HG02943 (cell line): ENCODE data around the gene XPO4.

ENCODE experiments used
- ATAC-seq: cut with Tn5 transposase; IDR thresholded peaks from one replicate; pipeline ENCODE4 v1.9.1; 2021; ENCODE audit warnings: mild to moderate bottlenecking, low read depth, moderate library complexity; ENCODE audit not compliant: unreplicated experiment

The XPO4 gene

DNA sequence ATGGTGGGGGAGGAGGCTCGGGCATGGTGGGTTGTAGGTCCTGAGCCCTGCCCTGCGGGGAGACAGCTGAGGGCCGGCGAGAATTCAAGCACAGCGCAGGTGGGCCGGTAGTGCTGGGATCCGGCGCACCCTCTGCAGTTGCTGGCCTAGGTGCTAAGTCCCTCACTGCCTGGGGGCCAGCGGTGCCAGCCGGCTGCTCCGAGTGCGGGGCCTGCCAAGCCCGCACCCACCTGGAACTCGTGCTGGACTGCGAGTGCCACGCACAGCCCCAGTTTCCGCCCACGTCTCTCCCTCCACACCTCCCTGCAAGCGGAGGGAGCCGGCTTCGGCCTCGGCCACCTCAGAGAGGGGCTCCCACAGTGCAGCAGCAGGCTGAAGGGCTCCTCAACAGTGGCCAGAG is 162.5 kb downstream of the XPO4 start:
- ATAC-seq: no peak

DNA sequence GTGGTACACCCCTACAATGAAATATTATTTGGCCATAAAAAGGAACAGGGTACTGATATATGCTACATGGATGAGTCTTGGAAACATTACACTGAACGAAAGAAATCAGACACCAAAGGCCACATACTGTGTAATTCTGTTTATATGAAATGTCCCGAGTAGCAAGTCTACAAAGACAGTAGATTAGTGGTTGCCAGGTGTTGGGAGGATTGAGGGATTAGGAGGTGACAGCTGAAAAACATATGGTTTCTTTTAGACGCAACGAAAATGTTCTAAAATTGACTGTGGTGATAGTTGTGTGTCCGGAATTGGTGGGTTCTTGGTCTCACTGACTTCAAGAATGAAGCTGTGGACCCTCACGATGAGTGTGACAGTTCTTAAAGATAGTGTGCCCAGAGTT is 163.9 kb downstream of the XPO4 start:
- no peak for ATAC-seq

DNA sequence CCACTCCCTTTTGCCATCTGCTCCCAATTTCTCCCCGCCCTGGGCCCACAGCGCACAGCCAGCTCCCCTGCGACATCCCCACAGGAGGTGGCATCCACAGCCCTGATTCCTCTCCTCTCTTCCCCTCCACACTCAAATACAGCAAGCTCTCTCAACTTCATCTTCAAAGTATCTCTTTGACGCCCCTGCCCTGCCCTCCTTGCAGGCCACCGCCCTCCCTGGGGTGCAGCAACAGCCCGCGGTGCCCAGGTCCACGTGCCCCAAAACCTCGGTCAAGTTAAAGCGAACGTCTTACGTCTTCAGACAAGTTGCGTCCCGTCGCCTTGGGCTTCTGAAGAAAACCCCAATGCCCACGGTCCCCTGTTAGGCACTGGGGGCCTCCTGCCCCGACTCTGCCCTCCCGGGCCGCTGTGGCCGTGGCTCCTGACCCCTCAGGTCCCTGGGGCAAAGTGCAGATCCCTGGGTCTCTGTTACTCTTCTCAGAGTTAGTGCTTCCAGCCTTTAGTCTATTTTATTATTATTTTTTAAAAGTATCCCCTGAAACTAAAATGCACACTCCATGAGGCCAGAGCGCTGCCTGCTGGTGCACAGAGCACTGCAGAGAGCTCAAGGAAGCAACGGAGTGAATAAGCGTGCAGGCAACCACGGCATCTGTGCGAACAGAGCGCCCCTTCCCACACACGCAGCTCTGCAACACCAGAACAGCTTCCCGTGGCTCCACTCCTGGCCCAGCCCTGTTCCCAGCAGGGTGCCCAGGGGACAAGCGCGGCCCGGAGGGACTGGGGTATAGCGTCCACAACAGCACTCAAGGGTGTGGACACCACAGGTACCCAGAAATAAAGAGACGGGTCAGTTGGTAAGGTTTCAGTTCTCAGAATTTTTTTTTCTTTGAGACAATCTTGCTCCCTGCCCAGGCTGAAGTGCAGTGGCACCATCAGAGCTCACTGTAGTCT is 172.6 kb downstream of the XPO4 start:
- ATAC-seq: no peak

DNA sequence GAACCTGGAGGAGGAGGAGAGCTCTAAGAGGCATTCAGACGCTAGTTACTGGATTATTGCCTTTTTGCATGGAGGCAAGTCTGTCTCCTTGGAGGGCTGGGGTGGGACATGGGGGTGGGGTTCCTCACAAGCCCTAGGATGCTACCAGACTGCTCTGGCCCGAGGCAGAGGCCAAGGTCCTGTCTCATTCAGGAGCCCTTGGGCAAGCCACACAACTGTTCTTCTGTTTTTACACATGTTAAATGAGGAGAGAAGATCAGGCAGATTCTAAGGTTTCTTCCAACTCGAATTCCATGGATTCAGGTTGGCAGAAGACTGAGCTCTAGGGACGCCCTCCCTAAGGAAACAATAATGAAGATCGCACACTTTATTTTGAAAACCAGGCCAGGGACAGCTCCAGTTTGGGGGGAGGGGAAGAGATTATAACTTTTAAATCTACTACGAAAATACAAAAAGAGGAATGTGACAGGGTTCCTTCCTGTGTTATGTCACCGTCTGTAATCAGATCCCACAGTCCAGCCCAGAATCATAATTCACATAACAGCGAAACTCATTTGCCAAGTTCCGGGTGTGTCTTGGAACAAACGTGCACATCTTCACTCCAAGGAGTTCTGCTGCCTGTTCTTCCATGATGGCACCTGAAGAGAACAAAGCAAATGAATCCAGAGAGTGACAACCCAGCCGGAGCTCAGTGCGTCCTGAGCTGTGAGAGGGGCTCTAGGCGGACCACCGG is 173.8 kb downstream of the XPO4 start:
- no peak for ATAC-seq

DNA sequence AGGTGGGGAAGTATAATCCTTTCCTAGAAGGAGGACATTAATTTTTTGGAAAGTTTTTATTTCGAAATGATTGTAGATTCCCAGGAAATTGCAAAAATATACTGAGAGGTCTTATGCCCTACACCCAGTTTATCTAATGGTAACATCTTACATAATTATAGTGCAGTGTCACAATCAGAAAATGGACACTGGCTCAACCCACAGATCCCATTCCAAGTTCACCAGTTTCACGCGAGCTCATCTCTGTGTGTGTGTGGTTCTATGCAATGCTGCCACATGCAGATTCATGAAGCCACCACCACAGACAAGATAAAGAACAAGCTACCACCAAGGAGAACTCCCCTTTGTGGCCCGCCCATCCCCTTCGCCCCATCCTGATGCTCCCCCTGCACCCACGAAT is 174.7 kb downstream of the XPO4 start:
- ATAC-seq: no peak
